D341Med (cell line): ENCODE data around the gene ADAMTS7.
"Not testable (repeated sequence)": the region's sequence is repeated elsewhere in the genome, so short reads cannot be mapped to it uniquely, and the experiment has no call there.

Experiments
- DNase-seq: peaks from one replicate; pipeline ENCODE4 v3.0.0; 2012; ENCODE audit warnings: low spot score

Gene ADAMTS7

DNA sequence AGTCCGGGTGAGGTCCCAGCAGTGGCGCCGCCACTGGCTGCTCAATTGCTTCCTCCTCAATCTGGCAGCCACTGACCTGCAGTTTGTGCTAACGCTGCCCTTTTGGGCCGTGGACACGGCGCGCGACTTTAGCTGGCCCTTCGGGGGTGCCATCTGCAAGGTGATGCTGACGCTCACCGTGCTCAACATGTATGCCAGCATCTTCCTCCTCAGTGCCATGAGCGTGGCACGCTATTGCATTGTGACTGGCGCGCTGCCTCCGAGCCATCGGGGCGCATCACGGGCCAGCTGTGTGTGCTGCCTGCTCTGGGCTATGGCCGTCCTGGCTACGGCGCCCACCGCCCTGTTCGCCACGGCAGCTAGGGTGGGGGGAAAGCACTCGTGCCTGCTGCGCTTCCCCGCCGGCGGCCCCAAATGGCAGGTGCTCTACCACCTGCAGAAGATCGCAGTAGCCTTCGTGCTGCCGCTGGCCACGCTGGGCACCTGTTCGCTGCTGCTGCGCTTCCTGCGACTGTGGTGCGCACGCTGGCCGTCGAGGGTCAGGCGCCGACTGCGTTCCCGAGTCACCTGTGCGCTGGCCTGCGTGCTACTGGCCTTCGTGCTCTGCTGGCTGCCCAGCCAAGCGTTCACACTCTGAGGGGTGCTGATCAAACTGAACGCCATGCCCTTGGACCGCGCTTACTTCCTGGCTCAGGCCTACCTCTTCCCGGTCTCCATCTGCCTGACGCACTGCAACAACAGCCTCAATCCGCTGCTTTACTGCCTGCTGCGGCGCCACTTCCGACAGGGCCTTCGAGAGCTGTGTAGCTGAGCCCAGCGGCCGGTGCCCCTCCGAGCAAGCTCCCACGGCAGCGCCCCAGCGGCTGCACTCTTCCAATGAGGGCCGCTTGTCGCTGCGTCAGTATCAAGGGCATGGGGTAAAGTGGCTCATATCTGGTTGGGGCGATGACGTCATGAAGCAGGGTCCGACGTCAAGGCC is 20.3 kb upstream of the ADAMTS7 start:
- no peak for DNase-seq

DNA sequence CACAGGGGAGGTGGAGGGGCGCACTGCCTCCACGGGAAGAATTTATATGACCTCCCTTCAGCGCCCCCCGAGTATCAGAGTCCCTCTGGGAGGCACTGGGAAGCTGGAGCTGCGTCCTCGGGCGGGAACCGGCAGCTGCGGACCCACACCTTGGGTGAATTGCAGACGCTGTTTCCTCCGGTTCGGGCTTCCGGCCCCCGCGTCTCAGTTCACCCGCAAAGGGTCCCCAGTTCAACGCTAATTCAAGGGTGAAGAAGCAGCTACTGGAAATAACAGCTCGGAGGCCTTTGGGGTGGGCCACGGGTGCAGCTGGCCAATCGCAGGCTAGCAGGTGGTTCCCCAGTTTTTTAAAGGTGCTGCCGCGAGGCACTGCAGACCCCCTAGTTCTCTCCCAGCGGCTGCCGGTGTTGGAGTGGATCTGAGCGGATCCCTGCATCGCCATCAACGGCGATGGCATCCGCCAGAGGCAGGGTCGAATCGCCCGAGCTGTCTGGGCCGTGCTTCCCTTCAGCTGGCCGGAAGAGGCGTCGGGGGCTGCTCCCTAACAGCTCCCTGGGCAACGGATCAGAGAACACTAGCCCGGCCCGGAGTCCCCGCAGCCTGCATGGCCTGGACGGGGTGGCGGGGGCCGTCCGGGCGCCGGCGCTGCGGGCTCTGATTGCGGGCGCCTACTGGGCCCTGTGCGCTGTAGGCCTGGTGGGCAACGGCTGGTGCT is 19.4 kb upstream of the ADAMTS7 start:
- no peak for DNase-seq

DNA sequence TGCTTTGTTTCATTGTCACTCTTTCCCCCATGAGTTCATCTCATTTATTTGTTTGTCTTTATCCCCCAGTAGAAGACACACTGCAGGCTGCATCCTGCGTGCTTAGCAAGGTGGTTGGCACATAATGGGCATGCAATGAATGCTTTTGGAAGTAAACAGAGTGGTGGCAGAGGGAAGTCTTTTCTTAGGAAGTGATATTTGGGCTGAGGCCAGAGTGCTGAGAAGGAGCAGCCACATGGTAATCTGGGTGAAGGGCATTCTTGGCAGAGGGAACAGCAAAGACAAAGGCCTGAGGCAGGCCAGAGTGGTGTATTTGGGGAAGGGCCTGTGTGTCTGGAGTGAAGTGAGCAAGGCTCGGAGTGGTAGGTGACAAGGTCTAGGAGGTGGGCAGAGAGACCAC is 17.7 kb upstream of the ADAMTS7 start:
- DNase-seq: no peak

DNA sequence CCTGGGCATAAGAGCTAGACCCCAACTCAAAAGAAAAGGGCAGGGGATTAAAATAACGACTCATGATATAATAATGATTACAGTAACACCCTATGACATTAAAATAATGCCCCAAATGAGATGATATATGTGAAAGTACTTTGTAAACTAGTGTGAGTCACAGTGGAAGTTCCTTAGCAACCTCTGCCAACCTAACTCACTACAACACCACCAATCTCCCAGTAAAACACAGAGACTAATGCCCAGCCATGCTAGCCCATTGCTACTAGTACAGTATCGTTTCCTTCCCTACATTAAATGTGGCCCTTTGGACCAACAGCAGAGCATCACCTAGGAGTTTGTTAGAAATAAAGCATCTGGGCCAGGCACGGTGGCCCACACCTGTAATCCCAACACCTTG is 11.2 kb upstream of the ADAMTS7 start:
- DNase-seq: no peak

DNA sequence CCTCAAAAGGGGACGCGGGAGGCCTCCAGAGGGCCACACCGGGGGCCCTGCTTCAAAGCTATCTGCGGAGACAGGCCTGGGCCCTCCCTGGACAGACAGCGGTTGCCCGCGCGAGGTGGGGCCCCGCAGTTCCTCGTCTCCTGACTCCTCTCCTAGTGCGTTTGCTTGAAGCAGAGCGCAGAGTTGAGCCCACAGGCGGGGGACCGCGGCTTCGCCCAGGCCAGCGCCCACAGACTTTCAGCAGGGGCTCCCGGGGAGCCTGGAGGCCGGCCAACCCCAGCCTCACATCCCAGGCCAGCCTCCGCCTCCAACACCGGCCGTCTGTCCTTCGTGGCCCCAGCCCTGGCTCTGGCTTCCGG is 540 bp upstream of the ADAMTS7 start:
- DNase-seq: no peak

DNA sequence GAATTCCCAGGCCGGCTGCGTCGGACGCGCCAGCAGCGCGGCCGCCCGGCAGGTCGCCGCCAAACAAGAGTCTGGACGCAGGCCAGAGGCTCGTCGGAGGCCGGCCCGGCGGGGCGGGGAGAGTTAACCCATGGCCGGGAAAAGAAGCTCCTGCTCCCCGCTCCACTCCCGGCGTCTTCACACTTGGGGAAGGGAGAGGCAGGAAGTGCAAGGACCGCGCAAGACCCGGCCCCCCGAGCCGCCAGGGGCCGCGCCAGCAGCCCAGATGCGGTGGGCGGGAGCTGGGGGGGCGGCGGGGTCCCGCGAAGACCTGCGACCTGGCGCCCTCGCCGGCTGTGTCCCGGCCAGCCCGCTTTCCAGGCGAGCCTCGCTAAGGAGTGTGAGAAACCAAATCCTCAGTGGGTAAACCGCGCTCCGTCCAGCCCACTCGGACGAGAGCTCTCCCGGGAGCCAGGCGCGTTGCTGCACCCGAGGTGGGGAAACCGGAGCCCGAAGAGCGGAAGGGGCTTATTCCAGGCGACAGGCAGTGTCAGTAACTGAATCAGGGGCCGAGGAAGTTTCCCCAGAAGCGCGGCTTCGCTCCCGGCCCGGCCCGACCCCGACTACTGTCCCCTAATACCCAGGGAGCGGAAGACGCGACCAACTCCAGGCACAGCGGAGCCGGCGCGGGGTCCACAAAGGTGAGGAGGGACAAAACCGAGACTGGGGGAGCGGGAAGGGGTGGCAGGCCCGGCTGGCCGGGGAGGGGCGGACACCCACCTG is 721 bp downstream of the ADAMTS7 start:
- peak; percentile 65 for DNase-seq

DNA sequence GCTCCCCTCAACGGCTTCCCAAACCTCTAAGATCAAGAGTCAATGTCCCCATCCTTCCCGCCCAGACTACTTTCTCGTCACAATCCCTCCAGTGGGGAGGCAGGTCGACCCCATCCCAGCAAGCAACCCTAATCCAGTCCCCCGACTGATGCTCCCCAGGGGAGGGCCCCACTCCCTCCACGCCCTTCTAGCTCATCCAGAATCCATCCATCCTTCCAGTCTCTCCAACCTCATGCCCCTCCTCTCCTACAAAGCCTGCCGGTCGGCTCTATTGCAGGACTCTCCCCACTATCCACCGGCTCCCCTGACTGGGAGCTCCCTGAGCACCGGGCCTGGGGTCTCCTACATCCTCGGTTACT is 1.3 kb downstream of the ADAMTS7 start:
- DNase-seq: no peak

DNA sequence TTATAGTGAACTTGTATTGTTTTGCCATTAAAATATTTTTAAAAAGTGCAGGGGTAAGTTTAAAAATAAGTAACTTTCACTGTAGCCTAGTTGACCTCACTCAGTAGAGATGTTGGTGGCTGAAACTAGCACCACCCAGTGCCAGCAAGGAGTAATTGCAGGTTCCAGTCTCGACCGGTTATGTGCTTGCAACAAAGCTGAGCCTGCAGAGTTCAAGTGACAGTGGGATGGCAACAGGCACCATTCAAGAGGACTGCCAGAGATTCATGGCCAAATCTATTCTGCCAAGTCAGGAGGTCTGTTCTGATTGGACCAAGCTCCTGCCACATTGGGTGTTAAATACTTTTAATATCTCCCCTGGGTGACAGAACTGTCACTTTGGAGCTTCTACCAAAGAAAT is 2.7 kb downstream of the ADAMTS7 start:
- peak; percentile 58 for DNase-seq

DNA sequence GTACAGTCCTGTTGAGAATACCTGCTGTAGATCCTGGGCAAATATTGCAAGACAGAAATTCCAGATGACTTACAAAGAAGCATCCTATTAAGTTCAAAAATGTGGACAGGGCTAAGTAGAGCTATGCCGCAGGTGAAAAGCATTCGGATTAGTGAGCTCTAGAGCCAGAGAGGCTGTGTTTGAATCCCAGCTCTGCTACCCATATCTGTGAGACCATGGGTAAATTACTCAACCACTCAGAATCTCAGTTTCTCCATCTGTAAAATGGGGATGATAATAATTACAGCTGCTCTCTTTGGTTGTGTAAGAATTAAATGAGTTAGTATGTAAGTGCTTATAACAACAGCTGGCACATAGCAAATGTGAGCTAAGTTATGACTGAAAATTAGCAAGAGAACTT is 3.9 kb downstream of the ADAMTS7 start:
- no peak for DNase-seq

DNA sequence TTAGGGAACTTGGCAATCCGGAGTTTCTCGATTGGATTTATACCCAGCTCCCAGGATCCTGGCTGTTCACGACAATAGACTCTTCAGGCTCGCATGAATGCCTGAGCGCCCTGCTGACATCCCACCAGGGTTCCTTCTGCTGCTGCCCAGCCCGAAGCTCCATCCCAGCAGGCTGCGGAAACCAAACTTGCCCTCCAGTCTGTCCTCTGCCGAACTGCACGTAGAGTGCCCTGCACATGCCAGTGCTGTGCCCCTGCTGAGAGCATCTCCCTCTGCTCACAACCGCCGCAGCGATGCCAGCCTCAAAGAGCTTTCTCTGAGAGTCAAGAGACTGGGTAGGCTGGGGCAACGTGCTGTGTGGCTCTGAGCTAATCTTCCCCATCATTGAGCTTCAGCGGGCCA is 6.9 kb downstream of the ADAMTS7 start:
- DNase-seq: no peak

DNA sequence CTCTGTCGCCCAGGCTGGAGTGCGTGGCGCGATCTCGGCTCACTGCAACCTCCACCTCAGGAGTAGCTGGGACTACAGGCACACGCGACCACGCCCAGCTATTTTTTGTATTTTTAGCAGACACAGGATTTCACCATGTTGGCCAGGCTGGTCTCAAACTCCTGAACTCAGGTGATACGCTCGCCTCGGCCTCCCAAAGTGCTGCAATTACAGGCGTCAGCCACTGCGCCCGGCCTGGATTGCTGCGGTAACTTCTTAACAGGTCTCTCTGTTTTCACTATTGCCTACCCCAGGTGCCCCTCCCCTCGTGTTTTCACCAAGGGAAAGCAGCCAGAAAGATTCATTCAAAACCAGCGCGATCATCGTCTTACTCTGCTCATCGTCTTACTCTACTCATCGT is 10.5 kb downstream of the ADAMTS7 start:
- DNase-seq: no peak

DNA sequence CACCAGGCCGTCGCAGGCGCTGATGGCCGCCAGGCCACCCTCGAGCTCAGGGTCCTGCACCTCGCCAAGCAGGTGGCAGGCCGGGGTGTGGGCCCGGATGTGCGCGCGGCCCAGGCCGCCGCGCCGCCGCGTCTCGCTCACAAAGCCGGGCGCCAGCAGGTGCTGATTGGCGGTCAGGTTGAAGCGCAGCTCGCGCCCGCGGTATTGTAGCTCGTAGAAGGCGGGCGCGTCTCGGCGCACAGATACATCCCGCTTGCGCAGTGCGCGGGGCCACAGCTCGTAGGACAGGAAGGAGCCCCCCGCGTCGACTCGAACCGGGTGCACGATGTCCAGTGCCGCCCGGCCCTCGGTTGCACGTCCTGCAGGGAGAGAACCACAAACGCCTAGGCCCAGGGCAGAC is 11.1 kb downstream of the ADAMTS7 start:
- no peak for DNase-seq

DNA sequence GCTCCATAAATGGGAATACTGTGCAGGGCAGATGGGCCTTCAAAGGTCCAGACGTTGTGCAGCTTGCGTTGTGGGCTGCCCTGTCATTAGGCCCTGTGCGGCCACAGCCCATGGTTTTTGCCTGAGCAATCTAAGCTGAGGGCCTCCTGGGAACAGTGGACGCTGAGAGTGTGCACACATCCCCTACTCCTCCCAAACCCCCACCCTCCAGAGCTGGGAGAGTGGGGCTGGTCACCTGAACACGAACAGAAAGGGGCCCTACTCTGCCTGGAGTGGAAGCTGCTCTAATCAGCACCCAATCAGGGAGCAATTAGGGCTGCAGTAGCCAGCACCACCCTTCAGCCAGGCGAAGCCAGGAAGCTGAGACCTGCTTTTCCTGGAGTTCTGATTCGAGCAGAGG is 12.2 kb downstream of the ADAMTS7 start:
- not testable (repeated sequence) for DNase-seq

DNA sequence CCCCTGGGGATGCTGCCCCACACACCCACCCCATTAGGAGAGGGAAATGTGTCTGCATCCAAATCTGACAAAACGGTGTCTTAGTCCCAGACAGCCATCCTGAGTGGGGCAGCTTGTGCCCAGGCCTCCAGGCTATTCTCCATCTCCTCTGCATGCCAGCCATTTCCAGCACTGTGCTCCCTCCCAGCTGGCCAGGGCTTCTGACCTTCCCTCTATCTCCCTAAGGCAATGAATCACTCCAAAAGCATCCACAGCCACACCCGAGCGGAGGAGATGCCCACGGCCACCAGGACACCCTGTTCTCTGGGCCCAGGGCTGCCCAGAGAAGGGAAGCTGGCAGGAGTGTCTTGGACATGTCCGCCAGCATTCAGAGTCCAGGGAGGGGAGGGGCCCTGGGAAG is 12.9 kb downstream of the ADAMTS7 start:
- DNase-seq: not testable (repeated sequence)

DNA sequence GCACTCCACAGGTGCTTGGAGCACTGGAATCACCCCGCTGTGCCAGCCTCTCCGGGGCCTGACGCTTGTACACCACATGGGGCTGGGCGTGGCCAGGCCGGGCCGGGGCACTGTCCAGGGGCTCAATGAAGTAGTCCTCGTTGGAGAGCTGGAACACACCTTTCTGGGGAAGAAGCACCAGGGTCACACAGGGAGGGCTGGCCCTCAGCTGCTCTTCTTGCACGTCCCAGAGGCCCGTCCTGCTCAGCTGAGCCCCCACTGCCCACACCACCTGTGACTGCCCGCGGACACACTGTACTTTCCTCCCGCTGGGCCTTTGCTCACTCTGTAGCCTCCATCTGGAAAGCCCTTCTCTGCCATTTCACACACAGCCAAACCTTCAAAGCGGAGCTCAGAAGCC is 13.3 kb downstream of the ADAMTS7 start:
- DNase-seq: no peak

DNA sequence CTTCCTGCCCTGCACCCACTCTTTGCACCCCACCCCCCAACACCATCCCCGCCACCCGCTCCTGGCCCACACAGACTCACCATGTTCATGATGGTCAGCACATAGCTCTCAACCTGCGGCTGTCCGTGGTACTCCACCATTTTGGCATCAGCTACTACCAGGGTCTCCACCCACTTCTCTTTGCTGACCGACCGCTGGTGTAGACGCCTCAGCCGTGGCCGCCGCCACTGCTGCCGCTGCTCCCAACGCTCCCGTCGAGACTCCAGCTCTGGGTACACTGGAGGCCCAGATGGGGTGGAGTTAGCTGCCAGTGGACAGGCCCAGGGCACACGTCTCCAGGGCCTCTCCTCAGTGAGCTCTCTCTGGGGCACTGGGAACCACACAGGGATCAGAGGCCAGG is 14.8 kb downstream of the ADAMTS7 start:
- no peak for DNase-seq

DNA sequence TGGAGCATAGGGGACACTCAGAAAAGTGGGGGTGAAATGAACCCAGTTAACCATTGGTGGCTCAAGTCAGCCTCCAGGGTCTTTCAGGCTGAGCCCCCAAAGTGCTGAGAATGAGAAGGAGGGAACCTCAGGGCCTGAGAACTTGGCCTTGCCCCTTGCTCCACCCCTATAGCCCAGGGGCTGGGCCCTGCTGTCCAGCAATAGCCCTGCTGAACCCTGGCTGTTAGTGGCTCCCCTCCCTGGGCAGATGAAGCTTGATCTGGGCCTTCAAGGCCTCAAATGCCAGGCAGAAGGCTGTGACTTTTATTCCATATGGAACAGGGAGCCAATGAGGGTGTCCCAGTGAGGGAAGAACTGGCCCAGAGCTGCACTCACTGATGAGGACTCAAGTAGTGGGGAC is 16.2 kb downstream of the ADAMTS7 start:
- no peak for DNase-seq

DNA sequence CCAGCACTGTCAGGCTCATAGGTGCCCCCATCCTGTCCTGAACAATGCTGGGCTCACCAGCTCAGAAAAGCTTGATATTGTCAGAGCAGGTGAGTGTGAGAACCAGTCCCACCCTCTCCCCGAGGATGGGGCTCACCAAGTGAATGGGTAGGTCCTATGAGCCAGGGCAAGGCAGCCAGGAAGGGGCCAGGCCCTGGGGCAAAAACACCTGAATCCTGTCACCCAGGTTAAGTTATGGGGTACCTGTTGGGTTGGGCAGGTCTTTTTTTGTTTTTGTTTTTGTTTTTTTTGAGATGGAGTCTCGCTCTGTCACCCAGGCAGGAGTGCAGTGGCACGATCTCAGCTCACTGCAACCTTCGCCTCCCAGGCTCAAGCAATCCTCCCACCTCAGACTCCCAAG is 16.8 kb downstream of the ADAMTS7 start:
- DNase-seq: not testable (repeated sequence)

DNA sequence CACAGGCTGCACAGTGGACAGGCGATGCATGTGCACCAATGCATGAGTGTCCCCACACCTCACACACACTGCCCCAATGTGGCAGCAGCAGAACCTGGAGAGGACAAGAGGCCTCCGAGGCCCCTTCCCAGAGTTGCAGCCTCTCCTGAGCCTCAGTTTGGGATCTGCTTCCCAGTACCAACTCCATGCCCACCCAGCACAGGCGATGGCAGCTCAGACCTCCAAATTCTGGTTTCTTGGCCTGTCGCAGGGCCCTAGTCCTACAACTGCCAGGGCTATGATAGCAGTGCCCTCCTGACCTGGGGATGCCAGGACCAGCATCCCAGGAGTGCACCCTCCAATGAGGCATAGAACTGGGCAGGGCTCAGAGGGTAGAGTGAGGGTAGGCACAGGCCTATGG is 19.9 kb downstream of the ADAMTS7 start:
- no peak for DNase-seq

DNA sequence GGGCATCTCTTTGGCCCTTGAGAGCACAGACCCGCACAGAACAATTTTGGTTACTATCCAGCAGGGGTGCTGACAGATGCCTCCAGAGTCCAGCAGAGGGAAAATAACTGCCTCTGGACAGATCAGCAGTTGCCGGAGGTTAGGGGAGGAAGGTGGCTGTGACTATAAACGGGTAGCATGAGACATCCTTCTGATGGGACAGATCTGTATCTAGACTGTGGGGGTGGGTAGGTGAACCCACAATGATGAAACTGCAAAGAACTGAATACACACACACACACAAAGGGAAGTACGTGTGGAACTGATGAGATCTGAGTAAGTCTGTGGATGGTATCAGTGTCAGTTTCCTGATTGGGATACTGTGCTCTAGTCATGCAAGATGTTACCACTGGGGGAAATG is 21.2 kb downstream of the ADAMTS7 start:
- no peak for DNase-seq

DNA sequence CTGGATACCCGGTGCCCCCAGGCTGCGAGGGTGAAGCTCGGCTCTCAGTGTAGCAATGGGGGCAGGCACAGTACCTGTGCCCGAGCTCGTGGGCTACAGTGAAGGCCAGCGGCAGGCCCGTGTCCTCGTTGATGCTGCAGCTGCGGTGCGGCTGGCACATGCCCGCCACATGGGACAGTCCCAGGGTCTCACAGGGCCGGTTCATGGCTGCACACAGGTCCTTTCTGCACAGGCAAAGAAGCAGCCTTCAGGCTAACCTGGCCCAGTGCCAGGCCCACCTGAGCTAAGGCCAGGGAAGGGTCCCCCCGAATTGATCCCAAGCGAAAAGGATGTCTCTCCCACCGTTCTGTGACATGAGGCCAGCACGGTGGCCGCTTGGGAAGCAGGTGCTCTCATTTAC is 21.6 kb downstream of the ADAMTS7 start:
- no peak for DNase-seq

DNA sequence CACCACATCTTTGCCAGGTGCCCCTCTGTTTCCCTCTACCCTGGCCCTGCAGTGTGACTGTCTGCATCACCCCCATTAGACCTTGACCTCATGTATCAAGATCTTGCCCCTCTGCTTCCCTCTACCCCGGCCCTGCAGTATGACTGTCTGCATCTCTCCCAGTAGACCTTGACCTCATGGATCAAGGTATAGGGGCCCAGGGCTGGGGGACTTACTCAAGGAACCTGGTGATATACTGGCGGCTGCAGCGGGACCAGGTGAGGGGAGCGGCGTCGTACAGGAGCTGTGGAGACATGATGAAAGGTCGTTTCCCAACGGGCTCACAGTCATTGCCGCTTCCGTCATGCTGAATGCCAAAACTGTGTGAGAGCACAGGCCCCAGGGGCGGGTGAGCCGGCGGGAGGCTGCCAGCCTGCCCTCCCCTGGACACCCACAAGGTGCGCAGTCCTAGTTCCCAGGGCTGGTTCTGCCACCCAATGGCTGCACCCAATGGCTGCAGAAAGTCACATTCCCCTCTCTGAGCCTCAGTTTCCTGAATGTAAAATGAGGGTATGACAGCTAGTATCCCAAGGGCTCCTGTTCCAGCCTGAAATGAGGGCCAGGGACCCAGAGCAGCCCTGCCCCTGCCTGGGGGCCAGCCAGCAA is 23.1 kb downstream of the ADAMTS7 start:
- DNase-seq: no peak
